Cerebellar cortex (tissue), 1 donor: ENCODE data around the gene USP35.

Experiments
- DNase-seq: peaks from one replicate; pipeline ENCODE4 v3.0.0-alpha.2; 2015; ENCODE audit warnings: low spot score

USP35 gene

GRCh38 chr11:78199015-78199652, 10.4 kb downstream of the USP35 start:
- no peak for DNase-seq

- no peak for DNase-seq
Measured at GRCh38 chr11:78199653-78200015, 10.9 kb downstream of the USP35 start.

DNA sequence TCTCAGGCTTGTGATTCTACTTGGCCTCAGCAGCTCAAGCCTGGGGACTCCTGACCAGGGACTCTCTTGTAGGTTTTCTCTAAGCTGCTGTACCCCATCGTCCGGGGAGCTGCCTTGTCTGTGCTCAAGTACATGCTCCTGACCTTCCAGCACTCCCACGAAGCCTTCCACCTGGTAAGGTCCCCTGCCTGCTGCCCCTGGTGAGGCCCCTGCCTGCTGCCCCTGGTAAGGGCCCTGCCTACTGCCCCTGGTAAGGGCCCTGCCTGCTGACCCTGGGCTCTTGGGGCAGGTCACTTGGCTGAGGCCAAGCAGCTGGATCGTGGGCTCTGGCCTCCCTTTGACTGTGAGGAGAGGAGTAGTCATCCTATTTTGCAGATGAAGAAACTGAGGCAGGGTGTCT, 11.3 kb downstream of the USP35 start:
- no peak for DNase-seq

GRCh38 chr11:78200553-78200952, 11.8 kb downstream of the USP35 start:
- no peak for DNase-seq

DNA sequence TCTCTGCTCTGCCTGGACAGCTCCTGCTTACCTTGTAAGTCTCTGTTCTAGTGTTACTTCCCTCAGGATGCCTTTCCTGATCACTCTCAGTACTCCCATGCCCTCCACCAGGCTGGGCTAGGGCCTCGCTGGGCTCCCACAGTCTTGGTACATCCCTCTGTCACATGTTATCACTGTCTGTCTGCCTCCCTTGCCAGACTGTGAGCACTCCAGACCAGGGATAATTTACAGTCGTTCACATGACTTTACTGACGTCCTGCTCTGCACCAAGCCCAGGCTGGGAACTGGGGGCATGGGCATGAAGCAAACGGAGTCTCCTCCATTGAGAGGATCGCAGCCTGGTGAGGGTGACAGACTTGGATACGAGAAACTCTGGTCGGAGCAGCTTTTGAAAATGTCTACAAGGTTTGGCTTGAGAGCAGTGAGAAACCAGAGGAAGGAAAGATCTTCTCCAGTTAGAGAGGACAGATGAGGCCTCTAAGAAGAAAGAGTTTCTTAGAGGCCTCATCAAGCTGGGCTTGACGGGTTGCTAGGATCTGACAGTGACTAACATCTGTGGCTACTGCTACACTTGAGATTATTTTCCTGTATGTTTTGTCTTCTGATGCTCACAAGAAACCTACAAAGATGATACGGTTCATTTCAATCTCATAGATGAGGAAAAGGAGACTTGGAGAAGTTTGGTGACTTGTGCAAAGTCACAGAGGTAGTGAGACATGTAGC, 12.5 kb downstream of the USP35 start:
- no peak for DNase-seq

- no peak for DNase-seq
Measured at GRCh38 chr11:78202733-78203167, 14.0 kb downstream of the USP35 start.

DNA sequence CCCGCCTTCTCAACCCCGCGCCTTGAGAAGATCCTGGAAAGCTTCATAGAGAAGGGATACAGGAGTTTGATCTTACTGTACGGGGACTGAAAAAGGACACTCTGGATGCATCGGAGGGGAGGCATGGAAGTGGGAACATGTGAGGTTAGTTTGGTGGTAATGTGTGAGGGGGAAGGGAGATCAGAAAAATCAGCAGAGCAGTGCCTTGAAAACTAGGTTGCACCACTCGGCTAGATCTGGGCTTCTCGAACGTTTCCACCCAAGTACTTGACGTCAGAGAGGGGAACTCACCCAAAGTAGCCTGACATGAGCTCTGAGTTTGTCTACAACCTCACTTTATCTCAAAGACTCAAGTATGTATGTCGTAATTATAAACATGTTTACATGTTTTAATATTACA, 14.5 kb downstream of the USP35 start:
- no peak for DNase-seq

DNA sequence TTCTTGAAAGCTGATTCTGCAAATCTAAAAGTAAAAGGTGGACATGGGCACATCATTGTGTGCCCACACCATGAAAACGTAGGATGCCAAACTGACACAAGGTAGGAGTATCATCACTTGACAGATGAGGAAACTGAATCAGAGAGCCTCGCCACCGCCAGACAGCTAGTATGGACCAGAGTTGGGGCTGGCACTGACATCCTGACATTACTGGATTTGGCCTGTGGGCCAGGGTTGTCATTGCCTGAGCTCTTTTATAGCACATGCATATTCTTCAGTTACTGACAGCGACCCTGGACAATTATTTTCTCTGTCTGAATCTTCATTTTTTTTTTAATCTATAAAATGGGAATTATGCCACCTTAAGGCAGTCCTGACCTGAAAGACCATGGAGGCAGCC, 16.5 kb downstream of the USP35 start:
- no peak for DNase-seq

GRCh38 chr11:78205691-78206090, 17.0 kb downstream of the USP35 start:
- no peak for DNase-seq

- no peak for DNase-seq
Measured at GRCh38 chr11:78207532-78208256, 19.0 kb downstream of the USP35 start.

GRCh38 chr11:78208257-78209165, 19.8 kb downstream of the USP35 start:
- no peak for DNase-seq

DNA sequence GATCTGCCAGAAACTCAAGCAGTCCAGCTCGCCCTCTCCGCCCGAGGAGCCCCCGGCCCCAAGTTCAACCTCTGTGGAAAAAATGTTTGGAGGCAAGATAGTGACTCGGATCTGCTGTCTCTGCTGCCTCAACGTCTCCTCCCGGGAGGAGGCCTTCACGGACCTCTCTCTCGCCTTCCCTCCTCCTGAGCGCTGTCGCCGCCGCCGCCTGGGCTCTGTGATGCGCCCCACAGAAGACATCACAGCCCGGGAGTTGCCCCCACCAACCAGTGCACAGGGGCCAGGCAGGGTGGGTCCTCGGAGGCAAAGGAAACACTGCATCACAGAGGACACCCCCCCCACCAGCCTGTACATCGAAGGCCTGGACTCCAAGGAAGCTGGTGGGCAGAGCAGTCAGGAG, 20.8 kb downstream of the USP35 start:
- DNase-seq = no peak

GRCh38 chr11:78210000-78210608, 21.4 kb downstream of the USP35 start:
- no peak for DNase-seq

GRCh38 chr11:78211565-78211964, 22.8 kb downstream of the USP35 start:
- no peak for DNase-seq

- no peak for DNase-seq
Measured at GRCh38 chr11:78212586-78213371, 24.1 kb downstream of the USP35 start.

DNA sequence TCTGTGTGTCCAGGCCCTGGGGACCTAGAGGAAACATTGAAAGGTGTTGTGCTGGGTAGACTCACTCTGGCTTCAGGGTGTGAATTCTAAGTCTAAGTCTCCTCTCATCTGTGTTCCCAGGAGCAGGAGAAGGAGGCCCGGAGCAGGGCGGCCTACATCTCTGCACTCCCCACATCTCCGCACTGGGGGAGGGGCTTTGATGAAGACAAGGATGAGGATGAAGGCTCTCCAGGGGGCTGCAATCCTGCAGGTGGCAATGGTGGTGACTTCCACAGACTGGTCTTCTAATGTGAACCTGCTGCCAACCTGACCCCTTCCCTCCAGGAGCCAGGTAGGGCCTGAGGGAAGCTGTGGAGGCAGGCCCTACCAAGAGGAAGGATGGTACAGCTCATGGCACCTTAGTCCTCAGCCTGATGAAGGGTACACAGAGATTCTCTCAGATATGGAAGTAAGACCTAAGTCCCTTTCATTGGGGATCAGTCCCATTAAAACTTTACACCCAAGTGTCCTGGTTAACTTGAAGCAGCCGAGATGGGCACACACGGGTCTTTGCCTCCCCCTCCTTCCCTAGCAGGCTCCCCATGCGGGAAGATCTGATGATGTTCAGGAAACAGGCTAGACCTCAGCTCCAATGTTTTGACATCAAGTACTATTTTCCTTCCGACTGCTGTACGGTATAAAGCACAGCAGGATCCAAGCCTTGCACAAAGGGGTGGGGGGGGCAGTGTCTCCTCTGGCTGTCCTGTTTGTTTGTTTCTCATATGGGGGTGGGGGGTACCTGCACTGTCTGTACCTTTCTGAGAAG, 25.0 kb downstream of the USP35 start:
- no peak for DNase-seq

DNA sequence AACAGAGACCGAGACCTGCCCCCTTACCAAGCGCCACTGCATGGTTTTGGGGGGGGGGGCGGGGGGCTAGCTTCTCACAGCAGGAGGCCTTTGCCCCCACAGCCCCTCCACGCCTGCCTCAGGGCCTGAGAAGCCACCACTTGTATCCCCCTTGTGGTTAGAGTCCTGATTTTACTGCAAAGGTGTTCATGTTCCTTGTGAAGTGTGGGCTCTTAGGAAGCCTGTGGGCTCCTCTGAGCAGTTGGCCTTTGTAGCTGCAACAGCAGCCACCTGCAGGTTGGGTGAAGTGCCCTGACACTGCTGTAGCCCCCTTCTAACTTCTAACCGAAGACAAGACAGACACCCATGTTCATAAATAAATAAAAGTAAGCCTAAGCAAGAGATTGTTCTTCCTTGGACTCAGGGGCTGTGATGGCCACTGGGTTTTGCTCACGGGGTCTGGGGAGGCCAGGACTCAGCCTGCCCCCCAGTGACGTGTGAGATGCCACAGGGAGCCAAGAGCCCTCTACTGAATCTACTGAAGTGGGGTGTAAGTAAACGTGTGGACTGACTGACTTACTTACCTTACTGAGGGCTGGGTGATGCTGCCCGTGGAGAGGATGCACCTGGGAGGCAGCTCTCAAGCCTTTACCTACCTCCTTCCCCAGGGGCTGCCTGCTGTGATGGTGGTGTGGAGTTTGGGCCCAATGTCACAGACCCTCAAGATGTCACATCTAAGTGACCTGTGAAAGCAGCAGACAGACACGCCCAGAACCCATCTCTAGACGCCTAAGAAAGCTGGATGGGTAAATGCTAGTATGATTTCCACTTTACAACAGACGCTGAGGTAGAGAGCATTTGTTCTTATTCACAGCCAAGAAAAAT, 25.8 kb downstream of the USP35 start:
- no peak for DNase-seq

DNA sequence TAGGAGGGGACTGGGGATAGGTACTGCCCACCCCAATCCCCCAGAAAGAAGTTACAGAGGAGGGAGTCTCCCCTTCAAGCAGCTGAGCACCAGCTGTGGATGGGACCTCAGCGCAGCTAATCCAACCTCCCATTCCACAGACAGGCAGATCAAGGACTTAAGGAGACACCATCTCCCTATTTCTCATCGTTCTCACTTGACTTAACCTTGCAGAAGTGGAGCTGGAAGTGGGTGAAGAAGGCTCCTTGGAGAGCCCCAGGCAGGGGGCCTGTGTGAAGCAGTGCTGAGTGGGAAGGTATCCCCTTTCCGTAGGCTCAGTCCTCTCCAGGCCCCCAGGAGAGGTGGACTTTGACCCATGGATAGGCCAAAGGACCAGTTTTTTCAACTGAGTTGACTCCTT, 27.3 kb downstream of the USP35 start:
- DNase-seq = no peak
